ENCODE results near the gene EEIG1.

DNA sequence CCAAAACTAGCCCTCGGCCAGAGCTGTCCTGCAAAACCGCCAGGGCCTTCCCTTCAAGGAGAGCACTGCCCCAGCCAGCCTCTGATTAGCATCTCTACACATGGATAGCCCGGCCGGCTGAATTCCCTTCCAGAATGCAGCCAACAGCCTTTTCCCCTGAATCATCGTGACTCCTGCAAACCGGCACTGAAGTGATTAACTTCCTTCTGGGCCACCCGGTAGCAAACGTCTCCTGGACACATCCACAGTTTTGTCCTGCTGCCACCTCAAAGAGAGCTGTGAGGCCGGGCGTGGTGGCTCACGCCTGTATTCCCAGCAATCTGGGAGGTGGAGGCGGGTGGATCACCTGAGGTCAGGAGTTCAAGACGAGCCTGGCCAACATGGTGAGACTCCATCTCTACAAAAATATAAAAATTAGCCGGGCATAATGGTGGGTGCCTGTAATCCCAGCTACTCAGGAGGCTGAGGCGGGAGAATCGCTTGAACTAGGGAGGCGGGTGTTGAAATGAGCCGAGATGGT lies 21.1 kb upstream of the EEIG1 start:
- no peak for TF ChIP-seq EZH2 (IDR thresholded peaks at IDR 0.05; ENCODE audit: insufficient read depth, poor library complexity, severe bottlenecking)
- TF ChIP-seq EZH2phosphoT487 (IDR thresholded peaks at IDR 0.05; ENCODE audit: insufficient read depth, low read depth) = no peak

Data from GM23248 (cell line).